ENCODE data around the gene HP1BP3.

Gene HP1BP3

GRCh38 chr1:20771780-20772179 is 15.3 kb downstream of the HP1BP3 start:
- no peak overlapping the region for H3K4me3 ChIP-seq (ENCODE audit: low read depth, low read length)
- no peak for TF ChIP-seq CTCF (IDR thresholded peaks at IDR 0.05; ENCODE audit: low read depth, low read length)

- H3K4me3 ChIP-seq (ENCODE audit: low read depth, low read length) = no peak overlapping the region
- TF ChIP-seq CTCF (IDR thresholded peaks at IDR 0.05; ENCODE audit: low read depth, low read length) = no peak
Observed at GRCh38 chr1:20770314-20771087, 16.6 kb downstream of the HP1BP3 start.

- no peak overlapping the region for H3K4me3 ChIP-seq (ENCODE audit: low read depth, low read length)
- TF ChIP-seq CTCF (IDR thresholded peaks at IDR 0.05; ENCODE audit: low read depth, low read length) = no peak
Observed at GRCh38 chr1:20767271-20767670, 19.8 kb downstream of the HP1BP3 start.

- no peak for TF ChIP-seq CTCF (IDR thresholded peaks at IDR 0.05; ENCODE audit: low read depth, low read length)
- H3K4me3 ChIP-seq (ENCODE audit: low read depth, low read length) = no peak overlapping the region
Observed at GRCh38 chr1:20763417-20763816, 23.7 kb downstream of the HP1BP3 start.

GRCh38 chr1:20760322-20760721 is 26.8 kb downstream of the HP1BP3 start:
- no peak for TF ChIP-seq CTCF (IDR thresholded peaks at IDR 0.05; ENCODE audit: low read depth, low read length)

GRCh38 chr1:20753589-20753988 is 33.5 kb downstream of the HP1BP3 start:
- no peak overlapping the region for H3K4me3 ChIP-seq (ENCODE audit: low read depth, low read length)
- no peak for TF ChIP-seq CTCF (IDR thresholded peaks at IDR 0.05; ENCODE audit: low read depth, low read length)

More at GRCh38 chr1:20760322-20760721, 26.8 kb downstream of the HP1BP3 start:
- H3K4me3 ChIP-seq (ENCODE audit: low read depth, low read length) = no peak overlapping the region

GRCh38 chr1:20751462-20751990 is 35.6 kb downstream of the HP1BP3 start:
- no peak for TF ChIP-seq CTCF (IDR thresholded peaks at IDR 0.05; ENCODE audit: low read depth, low read length)

More at GRCh38 chr1:20751462-20751990, 35.6 kb downstream of the HP1BP3 start:
- no peak overlapping the region for H3K4me3 ChIP-seq (ENCODE audit: low read depth, low read length)
